ENCODE measurements around the gene DAAM2. TPM values are rescaled to one million over a fixed set of nuclear protein-coding genes. Genes with fewer than 3 reads are reported as not detected.

DAAM2 gene
- polyA plus RNA-seq, 1 of the 3 experiments (the other 2 are of a cell fraction): 0.20 TPM

DNA sequence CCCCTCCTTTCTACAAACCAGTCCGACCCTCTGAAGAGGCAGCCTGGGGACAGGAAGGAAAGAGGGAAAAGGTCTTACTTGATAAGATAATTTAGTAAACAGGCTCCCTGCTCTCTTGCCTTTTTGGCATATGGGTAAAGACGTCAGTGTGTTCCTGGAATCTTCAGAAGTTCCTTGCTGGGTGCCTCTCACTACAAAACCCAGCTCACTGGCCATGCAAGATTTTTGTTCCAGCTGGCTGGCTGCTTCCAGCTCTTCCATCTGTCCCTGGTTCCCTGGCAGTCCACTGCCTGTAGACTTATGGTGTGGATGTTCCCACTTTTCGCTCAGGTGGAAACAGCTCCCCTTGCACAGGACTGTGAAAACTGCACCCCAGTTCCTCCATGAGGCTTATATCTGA lies 84.7 kb downstream of the DAAM2 start (continued):
- TF ChIP-seq EZH2phosphoT487 (IDR thresholded peaks at IDR 0.05; ENCODE audit: borderline replicate concordance, low read depth): no peak

GRCh38 chr6:39879535-39879934 lies 87.4 kb downstream of the DAAM2 start:
- Histone ChIP-seq H3K27me3 (ENCODE audit: insufficient read depth) (no peaks in the 10 kb centered on the region), H3K79me2 (ENCODE audit: insufficient read depth) (no peaks in the 10 kb centered on the region), H3K4me3 (ENCODE audit: low read depth in 2 of 2, low read length in 1 of 2) (no peak overlapping the region), H3K9ac (no peak overlapping the region), H3K4me1 (ENCODE audit: control insufficient read depth in 1 of 2, insufficient read depth in 2 of 2, low read depth in 1 of 2, low read length in 1 of 2) (peaks cover 0 to 22% of the 10 kb centered on the region in 2 experiments; a peak in 1 of 4 replicates), H3F3A (replicated peaks; ENCODE audit: insufficient read depth) (no peaks in the 10 kb centered on the region), H2AFZ (ENCODE audit: low read depth) (no peak overlapping the region), H3K9me3 (no peaks in the 10 kb centered on the region), H3K9me2 (no peaks in the 10 kb centered on the region), H3K27ac (ENCODE audit: low read depth in 2 of 2, low read length in 1 of 2) (no peak overlapping the region), H3K4me2 (no peak overlapping the region), H3K36me3 (replicated peaks in 1 of 2; ENCODE audit: control insufficient read depth in 1 of 2, insufficient read depth in 2 of 2, low read length in 1 of 2) (no peaks in the 10 kb centered on the region), H4K20me1 (ENCODE audit: insufficient read depth) (no peaks in the 10 kb centered on the region)
- WGBS (ENCODE audit: low lambda C conversion rate): 29% methylated on average over 3 of the region's 3 CpGs
- ChIA-PET CTCF (interaction anchor here (1.9 to 3.5 kb wide), 2 partner anchors 14 kb away, joined by 7 to 22 read pairs; no protein-coding TSS in a partner anchor), POLR2A (no interaction called here)
- TF ChIP-seq GABPA (IDR thresholded peaks at IDR 0.05; ENCODE audit: low read depth) (no peak), IRF3 (IDR thresholded peaks at IDR 0.05; ENCODE audit: low read depth, low read length) (no peak), FOXM1 (IDR thresholded peaks at IDR 0.05; ENCODE audit: low read depth) (no peak), POLR2AphosphoS5 (IDR thresholded peaks at IDR 0.05; ENCODE audit: low read depth, low read length) (no peak), SMC3 (IDR thresholded peaks at IDR 0.05; ENCODE audit: low read depth, low read length) (no peak), MEF2A (IDR thresholded peaks at IDR 0.05; ENCODE audit: borderline replicate concordance, low read depth) (no peak), FOSL2 (IDR thresholded peaks at IDR 0.05; ENCODE audit: borderline replicate concordance, low read depth) (no peak), JUND (IDR thresholded peaks at IDR 0.05) (no peak), SIN3A (IDR thresholded peaks at IDR 0.05; ENCODE audit: borderline replicate concordance, low read depth, low read length) (no peak), PBX3 (IDR thresholded peaks at IDR 0.05) (no peak), RAD21 (IDR thresholded peaks at IDR 0.05; ENCODE audit: low read length) (no peak), EZH2phosphoT487 (IDR thresholded peaks at IDR 0.05; ENCODE audit: borderline replicate concordance, low read depth) (no peak)
- TF ChIP-seq, protein P1, sequence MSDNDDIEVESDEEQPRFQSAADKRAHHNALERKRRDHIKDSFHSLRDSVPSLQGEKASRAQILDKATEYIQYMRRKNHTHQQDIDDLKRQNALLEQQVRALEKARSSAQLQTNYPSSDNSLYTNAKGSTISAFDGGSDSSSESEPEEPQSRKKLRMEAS (IDR thresholded peaks at IDR 0.05; ENCODE audit: low read depth): no peak
- TF ChIP-seq, protein P2, sequence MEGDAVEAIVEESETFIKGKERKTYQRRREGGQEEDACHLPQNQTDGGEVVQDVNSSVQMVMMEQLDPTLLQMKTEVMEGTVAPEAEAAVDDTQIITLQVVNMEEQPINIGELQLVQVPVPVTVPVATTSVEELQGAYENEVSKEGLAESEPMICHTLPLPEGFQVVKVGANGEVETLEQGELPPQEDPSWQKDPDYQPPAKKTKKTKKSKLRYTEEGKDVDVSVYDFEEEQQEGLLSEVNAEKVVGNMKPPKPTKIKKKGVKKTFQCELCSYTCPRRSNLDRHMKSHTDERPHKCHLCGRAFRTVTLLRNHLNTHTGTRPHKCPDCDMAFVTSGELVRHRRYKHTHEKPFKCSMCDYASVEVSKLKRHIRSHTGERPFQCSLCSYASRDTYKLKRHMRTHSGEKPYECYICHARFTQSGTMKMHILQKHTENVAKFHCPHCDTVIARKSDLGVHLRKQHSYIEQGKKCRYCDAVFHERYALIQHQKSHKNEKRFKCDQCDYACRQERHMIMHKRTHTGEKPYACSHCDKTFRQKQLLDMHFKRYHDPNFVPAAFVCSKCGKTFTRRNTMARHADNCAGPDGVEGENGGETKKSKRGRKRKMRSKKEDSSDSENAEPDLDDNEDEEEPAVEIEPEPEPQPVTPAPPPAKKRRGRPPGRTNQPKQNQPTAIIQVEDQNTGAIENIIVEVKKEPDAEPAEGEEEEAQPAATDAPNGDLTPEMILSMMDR (IDR thresholded peaks at IDR 0.05): no peak
- DNase-seq: no peak
